HG03060 (cell line): ENCODE results near the gene COL19A1.

Source experiments
- ATAC-seq: cut with Tn5 transposase; IDR thresholded peaks from one replicate; pipeline ENCODE4 v1.9.1; 2021; ENCODE audit warnings: low read depth, moderate number of reproducible peaks; ENCODE audit not compliant: unreplicated experiment

The COL19A1 gene

DNA sequence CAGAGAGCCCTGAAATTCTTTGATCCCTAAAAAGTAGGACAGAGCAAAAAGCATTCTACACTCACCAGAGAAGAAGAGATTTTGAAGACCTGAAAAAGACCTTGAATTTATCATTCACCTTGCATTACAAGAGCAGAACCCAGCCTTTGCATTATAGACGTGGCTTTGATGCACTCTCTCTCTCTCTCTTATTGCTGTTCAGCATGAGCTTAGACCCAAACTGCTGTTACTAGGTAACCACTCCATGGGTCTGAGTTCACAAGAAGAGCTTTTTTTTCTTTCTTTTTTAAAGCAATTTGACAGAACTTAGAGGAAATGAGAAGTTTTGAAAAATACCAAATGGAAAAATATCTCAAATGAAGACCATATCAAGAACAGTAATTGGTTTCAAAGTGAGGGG lies 392.1 kb downstream of the COL19A1 start:
- ATAC-seq: no peak
